MM.1S (cell line): Measurements from ENCODE around the gene B3GNT5.

ENCODE experiments used
- DNase-seq: peaks from one replicate; pipeline ENCODE4 v3.0.0-alpha.2; 2015
- H2AFZ ChIP-seq: fragments of 300-600 bp; sonication (generic); 2 replicates; pipeline ENCODE4 v1.6.0; 2016; ENCODE audit warnings: antibody characterized with exemption, low read length
- H3F3A ChIP-seq: fragments of 300-600 bp; sonication (generic); 2 replicates; pipeline ENCODE4 v1.6.1; 2016; ENCODE audit warnings: mild to moderate bottlenecking, antibody characterized with exemption, low read length, moderate library complexity, mixed read lengths; ENCODE audit not compliant: insufficient read depth
- H3K27ac ChIP-seq: fragments of 300-600 bp; sonication (generic); 2 replicates; pipeline ENCODE4 v1.5.1; 2016; ENCODE audit warnings: mild to moderate bottlenecking, low read length
- H3K27me3 ChIP-seq: fragments of 300-600 bp; sonication (generic); replicated peaks from 2 replicates; pipeline ENCODE4 v1.6.0; 2016; ENCODE audit warnings: low read length; ENCODE audit not compliant: insufficient read depth
- H3K36me3 ChIP-seq: fragments of 300-600 bp; sonication (generic); replicated peaks from 2 replicates; pipeline ENCODE4 v1.6.1; 2016; ENCODE audit warnings: mild to moderate bottlenecking, low read length, mixed read lengths; ENCODE audit not compliant: insufficient read depth
- H3K4me1 ChIP-seq: fragments of 300-600 bp; sonication (generic); 2 replicates; pipeline ENCODE4 v1.6.1; 2016; ENCODE audit warnings: low read length, mixed read lengths
- H3K4me2 ChIP-seq: fragments of 300-600 bp; sonication (generic); 2 replicates; pipeline ENCODE4 v1.6.0; 2016; ENCODE audit warnings: low read depth, low read length
- H3K4me3 ChIP-seq: fragments of 300-600 bp; sonication (generic); 2 replicates; pipeline ENCODE4 v1.5.1; 2016; ENCODE audit warnings: low read length, mixed read lengths
- H3K79me2 ChIP-seq: fragments of 300-600 bp; sonication (generic); 2 replicates; pipeline ENCODE4 v1.6.1; 2016; ENCODE audit warnings: mixed run types, low read length, mixed read lengths
- H3K9ac ChIP-seq: fragments of 300-600 bp; sonication (generic); 2 replicates; pipeline ENCODE4 v1.6.1; 2016; ENCODE audit warnings: low read length, mixed read lengths
- H3K9me2 ChIP-seq: fragments of 300-600 bp; sonication (generic); replicated peaks from 2 replicates; pipeline ENCODE4 v1.6.1; 2016; ENCODE audit warnings: mild to moderate bottlenecking, low read length, mixed read lengths; ENCODE audit not compliant: insufficient read depth
- H3K9me3 ChIP-seq: fragments of 300-600 bp; sonication (generic); replicated peaks from 2 replicates; pipeline ENCODE4 v1.6.1; 2016; ENCODE audit warnings: mild to moderate bottlenecking, low read length, mixed read lengths; ENCODE audit not compliant: insufficient read depth
- H4K20me1 ChIP-seq: fragments of 300-600 bp; sonication (generic); 2 replicates; pipeline ENCODE4 v1.6.1; 2016; ENCODE audit warnings: mild to moderate bottlenecking, low read length, moderate library complexity, mixed read lengths; ENCODE audit not compliant: insufficient read depth
- CTCF ChIP-seq: fragments of 300-600 bp; sonication (generic); IDR thresholded peaks from 2 replicates; pipeline ENCODE4 v1.5.1; 2016; ENCODE audit warnings: antibody characterized with exemption, low read length, mixed read lengths
- EZH2 ChIP-seq: fragments of 300-600 bp; sonication (generic); optimal IDR thresholded peaks from 2 replicates; pipeline ENCODE3; 2017; ENCODE audit warnings: low read depth, mild to moderate bottlenecking, antibody characterized with exemption, low read length, mixed read lengths
- EZH2phosphoT487 ChIP-seq: fragments of 300-600 bp; sonication (generic); IDR thresholded peaks from 2 replicates; pipeline ENCODE4 v1.6.1; 2018; ENCODE audit warnings: antibody characterized with exemption, low read length

Gene B3GNT5

GRCh38 chr3:183255348-183255730, 2.3 kb downstream of the B3GNT5 start:
- Histone ChIP-seq H3K27me3 (no peaks in the 10 kb centered on the region), H3K9me3 (no peaks in the 10 kb centered on the region), H2AFZ (no peak overlapping the region), H3F3A (no peaks in the 10 kb centered on the region), H3K9me2 (no peaks in the 10 kb centered on the region), H4K20me1 (no peaks in the 10 kb centered on the region), H3K4me2 (no peak overlapping the region), H3K79me2 (no peaks in the 10 kb centered on the region), H3K27ac (no peak overlapping the region), H3K4me1 (no peaks in the 10 kb centered on the region), H3K36me3 (no peaks in the 10 kb centered on the region), H3K4me3 (no peak overlapping the region), H3K9ac (no peak overlapping the region)
- TF ChIP-seq EZH2 (no peak), EZH2phosphoT487 (no peak), CTCF (no peak)
- DNase-seq, result no peak

DNA sequence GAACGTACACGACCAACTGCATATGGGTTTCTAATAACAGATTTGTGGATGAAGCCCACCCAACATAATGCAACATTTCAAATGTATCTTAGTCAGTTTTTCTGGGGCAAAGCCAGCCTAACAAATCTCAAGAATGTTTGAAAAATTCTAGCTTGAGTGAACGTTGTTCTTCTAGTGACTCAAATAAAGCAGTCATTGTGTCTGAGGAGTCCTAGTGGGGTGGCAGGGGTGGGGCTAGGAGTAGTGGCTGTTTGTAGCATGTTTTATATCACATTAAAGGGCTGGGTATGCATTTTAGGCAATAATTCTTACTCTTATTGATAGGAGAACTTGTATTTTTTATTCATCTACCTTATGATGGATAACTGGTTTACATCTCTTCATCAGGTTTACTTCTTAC, 6.0 kb downstream of the B3GNT5 start:
- no peaks in the 10 kb centered on the region for H3K9me2 ChIP-seq
- H3F3A ChIP-seq, result no peaks in the 10 kb centered on the region
- H3K4me1 ChIP-seq, result no peaks in the 10 kb centered on the region
- H3K4me3 ChIP-seq, result no peak overlapping the region
- no peaks in the 10 kb centered on the region for H4K20me1 ChIP-seq
- H3K36me3 ChIP-seq, result no peaks in the 10 kb centered on the region
- no peak overlapping the region for H3K9ac ChIP-seq
- no peak for TF ChIP-seq CTCF
- TF ChIP-seq EZH2phosphoT487, result no peak
- no peak for TF ChIP-seq EZH2
- H3K27me3 ChIP-seq, result no peaks in the 10 kb centered on the region
- no peaks in the 10 kb centered on the region for H3K9me3 ChIP-seq
- no peak for DNase-seq
- no peaks in the 10 kb centered on the region for H3K79me2 ChIP-seq
- no peak overlapping the region for H2AFZ ChIP-seq
- no peak overlapping the region for H3K4me2 ChIP-seq
- no peak overlapping the region for H3K27ac ChIP-seq

GRCh38 chr3:183259621-183260020, 6.6 kb downstream of the B3GNT5 start:
- TF ChIP-seq EZH2phosphoT487, result no peak
- no peak for TF ChIP-seq EZH2
- TF ChIP-seq CTCF, result no peak
- H3K9ac ChIP-seq, result no peak overlapping the region
- H3K27me3 ChIP-seq, result no peaks in the 10 kb centered on the region
- no peak overlapping the region for H3K4me2 ChIP-seq
- H3K9me3 ChIP-seq, result no peaks in the 10 kb centered on the region
- H4K20me1 ChIP-seq, result no peaks in the 10 kb centered on the region
- H3F3A ChIP-seq, result no peaks in the 10 kb centered on the region
- H3K27ac ChIP-seq, result no peak overlapping the region
- no peak overlapping the region for H3K4me3 ChIP-seq
- DNase-seq, result no peak
- no peaks in the 10 kb centered on the region for H3K36me3 ChIP-seq
- no peaks in the 10 kb centered on the region for H3K4me1 ChIP-seq
- no peaks in the 10 kb centered on the region for H3K9me2 ChIP-seq
- no peak overlapping the region for H2AFZ ChIP-seq
- no peaks in the 10 kb centered on the region for H3K79me2 ChIP-seq
